Ovary (tissue), 9 donors: ENCODE results near the gene CHRND. TPM values are rescaled to one million over a fixed set of nuclear protein-coding genes. Genes with fewer than 3 reads are reported as not detected.

Experiments
- DNase-seq, 5 donors: peaks; one replicate each; pipeline ENCODE4 v3.0.0-alpha.2; 2019 to 2020
- H3K27ac ChIP-seq, 2 donors: fragments of 200-600 bp; one replicate each; pipeline versions ENCODE4 v1.5.1 to v1.8.0; 2019 to 2022
- H3K27me3 ChIP-seq: fragments of 200-600 bp; one replicate; pipeline ENCODE4 v1.8.0; 2022
- H3K36me3 ChIP-seq: fragments of 200-600 bp; sonication (generic); one replicate; pipeline ENCODE4 v1.5.1; 2019
- H3K4me1 ChIP-seq: one replicate; pipeline ENCODE4 v1.8.1; 2013; ENCODE audit warnings: mild to moderate bottlenecking, moderate library complexity; ENCODE audit not compliant: insufficient read depth
- H3K4me3 ChIP-seq: fragments of 200-600 bp; sonication (generic); one replicate; pipeline ENCODE4 v1.5.1; 2017
- H3K9me3 ChIP-seq, 2 donors: fragments of 200-600 bp in 1 of 2; sonication (generic) in 1 of 2; one replicate each; pipeline versions ENCODE4 v1.5.1 to v1.8.1; 2013 to 2019; ENCODE audit warnings: mild to moderate bottlenecking in 1 of 2, moderate library complexity in 1 of 2
- CTCF ChIP-seq, 3 donors: fragments of 450-650 bp in 2 of 3; fragments of 200-600 bp in 1 of 3; IDR thresholded peaks; one replicate each; pipeline versions ENCODE4 v1.5.1 to v1.8.0; 2016 to 2022; ENCODE audit warnings: antibody characterized with exemption in 3 of 3, mild to moderate bottlenecking in 1 of 3
- EP300 ChIP-seq: sonication (generic); formaldehyde crosslinking; IDR thresholded peaks from one replicate; pipeline ENCODE4 v1.6.1; 2017; ENCODE audit warnings: antibody characterized with exemption
- POLR2A ChIP-seq: fragments of 450-650 bp; IDR thresholded peaks from one replicate; pipeline ENCODE4 v1.6.1; 2017; ENCODE audit warnings: antibody characterized with exemption, mild to moderate bottlenecking, moderate library complexity
- WGBS, 3 donors: extraction: QIAGEN DNeasy Blood & Tissue Kit in 1 of 3; methylation state at CpG; one replicate each; pipeline versions ENCODE4 v1.1.5 to v1.1.7; 2013 to 2017; 5-methylcytosine and 5-hydroxymethylcytosine counted together
- intact Hi-C, 4 donors: fragments of 100-400 bp; cut with DNase I; formaldehyde crosslinking; loops; one replicate each; pipeline versions ENCODE4 v1.11.0 to v1.15.1; 2022 to 2023
- polyA plus RNA-seq, 2 donors: library from polyadenylated mRNA; stranded (reverse); fragments of 200-250 nt in 1 of 2; fragments of 350-450 nt in 1 of 2; fragmentation: Illumina TruSeq in 1 of 2; extraction: RNeasy Lipid Tissue Mini Kit (QIAGEN cat#74804) in 1 of 2; gene quantifications; one replicate each; pipeline ENCODE4 v1.2.3, GENCODE V29; 2013 to 2014
- total RNA-seq, 7 donors: library from RNA; depleted of rRNA in 2 of 7; stranded (reverse); fragments of >200 nt in 2 of 7; fragmentation: NEBNext Ultra II Directional in 3 of 7; extraction: Animal tissue kit (Norgen Biotek cat#: 25700) in 3 of 7; gene quantifications; one replicate each; pipeline versions ENCODE4 v1.1.0 to v1.2.4, GENCODE V29; 2016 to 2023
- donor health status: DM: no; HTN: no; CAD: no; lungs with moderate emphysema.
- donor health status: DM: no; HTN: no; CAD: no.
- donor health status: Bipolar disorder and iron deficiency.
- donor health status: DM: yes; HTN: yes; CAD: no.
- donor health status: DM: no; HTN: no; CAD: no.
- donor health status: DM: yes; HTN: yes; CAD: no.

CHRND gene
- total and polyA plus RNA-seq, 9 donors: 0.28 to 0.40 TPM; not detected in 7

DNA sequence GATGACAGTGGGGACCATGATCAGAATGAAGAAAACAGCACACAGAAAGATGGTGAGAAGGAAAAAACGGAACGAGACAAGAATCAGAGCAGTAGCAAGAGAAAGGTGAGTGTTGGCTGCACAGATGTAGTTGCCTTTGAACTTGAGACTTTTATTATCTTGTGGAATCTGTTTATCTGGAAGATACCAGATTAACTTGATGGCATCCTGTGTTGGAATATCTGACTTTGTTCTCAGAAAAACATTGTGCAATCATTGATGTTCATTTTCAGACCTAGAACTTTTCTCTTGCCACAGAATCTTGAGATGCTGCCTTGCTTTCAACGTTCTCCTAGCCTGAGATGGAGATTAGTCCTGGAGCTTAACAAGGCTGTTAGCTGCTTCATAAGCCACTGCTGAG lies 30.5 kb downstream of the CHRND start:
- Histone ChIP-seq H3K36me3 (no peaks in the 10 kb centered on the region), H3K4me3 (no peak overlapping the region), H3K9me3 (no peaks in the 10 kb centered on the region), H3K27me3 (no peaks in the 10 kb centered on the region), H3K27ac (no peak overlapping the region), H3K4me1 (peaks cover 2% of the 10 kb centered on the region)
- 76 to 83% (median 80%) methylated on average over 3 of the region's 3 CpGs for WGBS, 3 donors
- no peak for DNase-seq
- intact Hi-C loops: no loop called here
- no peak for TF ChIP-seq CTCF (IDR thresholded peaks at IDR 0.05)
- no peak for TF ChIP-seq POLR2A
- no peak for TF ChIP-seq EP300

DNA sequence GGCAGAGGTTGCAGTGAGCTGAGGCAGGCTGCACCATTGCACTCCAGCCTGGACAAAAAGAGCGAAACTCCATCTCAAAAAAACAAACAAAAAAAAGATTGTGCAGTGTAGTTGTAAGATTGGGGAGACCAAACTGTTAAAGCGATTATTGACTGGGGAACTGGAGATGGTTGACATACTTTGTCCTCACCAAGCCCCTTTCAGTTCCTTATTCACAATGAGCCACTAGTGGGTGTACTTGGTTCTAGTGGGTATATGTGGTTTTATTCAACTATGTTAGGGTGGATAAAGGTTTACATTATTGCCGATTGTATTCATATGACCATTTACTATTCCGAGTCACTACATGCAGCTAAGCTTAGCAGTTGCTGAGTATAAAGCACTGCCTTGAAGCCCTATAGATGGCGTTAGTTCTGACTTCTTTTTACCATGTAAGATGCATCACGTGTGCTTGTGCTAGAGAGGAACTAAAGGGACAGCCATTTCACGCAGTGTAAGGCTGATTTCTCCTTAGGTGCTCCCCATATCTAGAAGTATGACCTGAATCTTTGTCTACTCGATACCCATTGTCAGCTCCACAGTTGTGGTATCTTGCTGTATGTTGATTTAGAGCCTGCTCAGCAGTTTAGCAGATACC lies 36.7 kb downstream of the CHRND start:
- 81 to 84% (median 84%) methylated on average over 8 of the region's 8 CpGs for WGBS, 3 donors
- intact Hi-C loops: no loop called here
- no peaks in the 10 kb centered on the region for H3K27me3 ChIP-seq
- no peak for DNase-seq
- no peak for TF ChIP-seq POLR2A
- no peak for TF ChIP-seq CTCF (IDR thresholded peaks at IDR 0.05)
- TF ChIP-seq EP300: no peak
- H3K4me3 ChIP-seq: no peak overlapping the region
- H3K36me3 ChIP-seq: no peaks in the 10 kb centered on the region
- H3K4me1 ChIP-seq: no peaks in the 10 kb centered on the region
- no peak overlapping the region for H3K27ac ChIP-seq
- no peaks in the 10 kb centered on the region for H3K9me3 ChIP-seq

DNA sequence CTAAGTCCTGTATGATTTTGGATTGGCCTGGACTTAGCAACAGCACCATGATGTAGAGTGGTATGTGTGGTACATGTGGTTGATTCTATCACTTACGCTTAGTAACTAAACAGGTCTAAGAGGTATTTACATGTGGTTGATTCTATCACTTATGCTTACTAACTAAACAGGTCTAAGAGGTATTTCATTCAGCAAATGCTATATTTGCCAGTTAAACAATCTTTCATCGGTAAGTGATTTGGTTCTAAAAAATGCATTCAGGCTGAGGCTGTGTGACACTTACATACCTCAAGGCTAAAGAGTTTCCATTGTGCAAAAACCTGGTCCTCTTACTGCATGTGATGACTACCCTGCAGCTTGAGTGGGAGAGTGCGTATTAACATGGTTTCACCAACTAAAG lies 37.6 kb downstream of the CHRND start:
- no peaks in the 10 kb centered on the region for H3K36me3 ChIP-seq
- no peak for DNase-seq
- no peaks in the 10 kb centered on the region for H3K9me3 ChIP-seq
- WGBS, 3 donors: 33 to 61% (median 49%) methylated on average over 3 of the region's 3 CpGs
- intact Hi-C loops: no loop called here
- TF ChIP-seq POLR2A (no peak), CTCF (IDR thresholded peaks at IDR 0.05) (no peak), EP300 (no peak)
- H3K27ac ChIP-seq: no peak overlapping the region
- no peaks in the 10 kb centered on the region for H3K27me3 ChIP-seq
- H3K4me1 ChIP-seq: no peaks in the 10 kb centered on the region
- H3K4me3 ChIP-seq: no peak overlapping the region

- no peak overlapping the region for H3K4me3 ChIP-seq
- DNase-seq: no peak
- H3K27ac ChIP-seq: no peak overlapping the region
- no peaks in the 10 kb centered on the region for H3K36me3 ChIP-seq
- intact Hi-C loops: no loop called here
- TF ChIP-seq EP300: no peak
- TF ChIP-seq POLR2A: no peak
- TF ChIP-seq CTCF (IDR thresholded peaks at IDR 0.05): no peak
- no peaks in the 10 kb centered on the region for H3K9me3 ChIP-seq
- H3K27me3 ChIP-seq: no peaks in the 10 kb centered on the region
- no peaks in the 10 kb centered on the region for H3K4me1 ChIP-seq
Measured at GRCh38 chr2:232567721-232568120, 41.8 kb downstream of the CHRND start.
